Endodermal cell (in vitro differentiated cells): ENCODE results near the gene CNTN4. TPM values are rescaled to one million over a fixed set of nuclear protein-coding genes. Genes with fewer than 3 reads are reported as not detected.

Source experiments
- DNase-seq: peaks from one replicate; pipeline ENCODE4 v3.0.0-alpha.2; 2017
- H3K27ac ChIP-seq: 2 replicates; pipeline ENCODE4 v1.5.1; 2013; ENCODE audit warnings: mild to moderate bottlenecking, low read depth, low read length, moderate library complexity
- H3K27me3 ChIP-seq: 2 replicates; pipeline ENCODE4 v1.6.1; 2013; ENCODE audit warnings: mild to moderate bottlenecking, low read length, moderate library complexity; ENCODE audit not compliant: insufficient read depth, control insufficient read depth, poor library complexity, severe bottlenecking
- H3K36me3 ChIP-seq: 2 replicates; pipeline ENCODE4 v1.7.0; 2013; ENCODE audit warnings: mild to moderate bottlenecking, low read length, moderate library complexity; ENCODE audit not compliant: control insufficient read depth, insufficient read depth
- H3K4me1 ChIP-seq: one replicate; pipeline ENCODE4 v1.7.0; 2013; ENCODE audit warnings: low read length; ENCODE audit not compliant: control insufficient read depth, insufficient read depth
- H3K4me3 ChIP-seq: 2 replicates; pipeline ENCODE4 v1.5.1; 2013; ENCODE audit warnings: mild to moderate bottlenecking, low read length, moderate library complexity
- H3K9ac ChIP-seq: 2 replicates; pipeline ENCODE4 v1.6.1; 2013; ENCODE audit warnings: mild to moderate bottlenecking, low read length, moderate library complexity; ENCODE audit not compliant: poor library complexity, severe bottlenecking; ENCODE audit errors: extremely low read depth
- H3K9me3 ChIP-seq: 2 replicates; pipeline ENCODE4 v1.6.1; 2013; ENCODE audit warnings: mild to moderate bottlenecking, low read length, moderate library complexity; ENCODE audit not compliant: control insufficient read depth
- H3K27ac Mint-ChIP-seq: 2 replicates; pipeline ENCODE4 v1.8.0; 2020; ENCODE audit warnings: mixed read lengths
- H3K27me3 Mint-ChIP-seq: 2 replicates; pipeline ENCODE4 v1.8.0; 2021; ENCODE audit warnings: mild to moderate bottlenecking, mixed read lengths; ENCODE audit not compliant: insufficient read depth
- H3K36me3 Mint-ChIP-seq: 2 replicates; pipeline ENCODE4 v1.8.0; 2020; ENCODE audit warnings: low read depth, mixed read lengths
- H3K4me1 Mint-ChIP-seq: 2 replicates; pipeline ENCODE4 v1.8.0; 2020; ENCODE audit warnings: mixed read lengths
- H3K4me3 Mint-ChIP-seq: 2 replicates; pipeline ENCODE4 v1.8.0; 2020; ENCODE audit warnings: mild to moderate bottlenecking, moderate library complexity, mixed read lengths
- H3K9me3 Mint-ChIP-seq: 2 replicates; pipeline ENCODE4 v1.8.0; 2020; ENCODE audit warnings: mild to moderate bottlenecking, mixed read lengths
- CTCF ChIP-seq: fragments of 200-600 bp; sonication (generic); conservative IDR thresholded peaks from 2 replicates; pipeline ENCODE4 v1.5.0; 2021; ENCODE audit warnings: antibody characterized with exemption, mild to moderate bottlenecking
- WGBS, 2 experiments: methylation state at CpG; one replicate each; pipeline versions ENCODE4 v1.1.5 to v1.1.7; 2013; ENCODE audit warnings: missing lambda C conversion rate in 2 of 2, mixed read lengths in 1 of 2; ENCODE audit not compliant: insufficient coverage in 1 of 2, insufficient read length in 1 of 2; 5-methylcytosine and 5-hydroxymethylcytosine counted together
- total RNA-seq, 2 donors: library from RNA; stranded (reverse); fragmentation: NEBNext Ultra II Directional in 1 of 2; extraction: Animal tissue kit (Norgen Biotek cat#: 25700) in 1 of 2; gene quantifications; 2 replicates in 1 of 2; 3 replicates in 1 of 2; pipeline ENCODE4 v1.2.1, GENCODE V29; 2021

Gene CNTN4
- total RNA-seq, 2 donors from 2014 or later: 10.8 to 11.1 TPM

- Mint-ChIP-seq H3K4me3 (no peak overlapping the region), H3K36me3 (no peaks in the 10 kb centered on the region), H3K27me3 (peaks cover 11% of the 10 kb centered on the region), H3K4me1 (no peaks in the 10 kb centered on the region), H3K27ac (no peak overlapping the region), H3K9me3 (peaks cover 8% of the 10 kb centered on the region)
- Histone ChIP-seq H3K9me3 (no peaks in the 10 kb centered on the region), H3K4me3 (no peak overlapping the region), H3K4me1 (no peaks in the 10 kb centered on the region), H3K27me3 (peaks cover 15% of the 10 kb centered on the region), H3K36me3 (no peaks in the 10 kb centered on the region), H3K27ac (no peak overlapping the region), H3K9ac (no peak overlapping the region)
- WGBS, 2 experiments: 89 to 92% methylated on average over 1 to 2 of the region's 2 CpGs
- TF ChIP-seq CTCF: no peak
- no peak for DNase-seq
Observed at GRCh38 chr3:2677501-2677900, 578.8 kb downstream of the CNTN4 start.

DNA sequence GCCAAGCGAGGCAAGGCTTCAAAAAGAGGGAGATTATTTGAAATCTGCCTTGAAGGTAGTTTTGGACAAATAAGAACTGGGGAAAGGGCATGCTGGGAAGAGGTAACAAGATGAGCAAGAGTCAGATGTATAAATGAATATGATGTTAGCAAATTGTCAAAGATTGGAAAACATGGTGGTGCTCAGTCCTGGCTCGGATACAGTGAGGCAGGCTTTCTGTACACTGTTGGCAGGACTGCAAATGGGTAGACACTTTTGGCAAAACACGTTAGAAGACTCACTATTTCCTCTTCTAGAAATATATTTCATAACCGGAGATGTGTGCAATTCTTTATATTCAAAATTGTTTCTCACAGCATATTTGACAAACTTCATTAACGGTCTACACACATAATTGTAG lies 581.6 kb downstream of the CNTN4 start:
- peaks cover 24% of the 10 kb centered on the region for H3K27me3 ChIP-seq
- Mint-ChIP-seq H3K27me3 (peaks cover 21% of the 10 kb centered on the region), H3K9me3 (no peaks in the 10 kb centered on the region), H3K4me1 (peaks cover 19% of the 10 kb centered on the region), H3K36me3 (no peaks in the 10 kb centered on the region), H3K27ac (no peak overlapping the region), H3K4me3 (no peak overlapping the region)
- TF ChIP-seq CTCF: no peak
- H3K4me3 ChIP-seq: no peak overlapping the region
- peaks cover 9% of the 10 kb centered on the region for H3K4me1 ChIP-seq
- H3K27ac ChIP-seq: no peak overlapping the region
- no peaks in the 10 kb centered on the region for H3K36me3 ChIP-seq
- WGBS, 2 experiments: 87 to 96% methylated on average over 4 of the region's 5 CpGs
- no peak for DNase-seq
- H3K9ac ChIP-seq: no peak overlapping the region
- no peaks in the 10 kb centered on the region for H3K9me3 ChIP-seq

DNA sequence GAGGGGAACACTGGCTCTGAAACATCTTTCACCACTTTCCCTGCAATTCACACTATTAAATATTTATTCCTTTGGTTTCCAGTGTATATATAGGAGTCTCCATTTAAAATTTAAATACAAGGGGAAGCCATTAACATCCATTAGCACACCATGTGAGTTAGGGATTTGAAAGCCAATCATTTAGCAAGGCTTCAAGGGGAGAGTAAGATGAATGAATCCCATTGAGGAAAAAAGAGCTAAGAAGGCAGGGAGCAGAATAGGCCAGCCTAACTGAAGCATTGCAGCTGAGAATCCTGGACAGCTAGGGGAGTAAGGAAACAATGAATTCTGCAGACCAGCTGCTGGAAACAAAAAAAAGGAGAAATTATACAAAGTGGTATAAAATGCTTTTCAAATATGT lies 585.4 kb downstream of the CNTN4 start:
- Mint-ChIP-seq H3K4me1 (peaks cover 50% of the 10 kb centered on the region), H3K36me3 (no peaks in the 10 kb centered on the region), H3K27me3 (peaks cover 19% of the 10 kb centered on the region), H3K4me3 (no peak overlapping the region), H3K9me3 (no peaks in the 10 kb centered on the region), H3K27ac (no peak overlapping the region)
- H3K36me3 ChIP-seq: no peaks in the 10 kb centered on the region
- peaks cover 19% of the 10 kb centered on the region for H3K4me1 ChIP-seq
- no peaks in the 10 kb centered on the region for H3K9me3 ChIP-seq
- H3K27me3 ChIP-seq: peaks cover 24% of the 10 kb centered on the region
- TF ChIP-seq CTCF: no peak
- no peak overlapping the region for H3K4me3 ChIP-seq
- no peak overlapping the region for H3K9ac ChIP-seq
- no peak for DNase-seq
- no peak overlapping the region for H3K27ac ChIP-seq
